ENCODE results near the gene TNFRSF25. TPM values are rescaled to one million over a fixed set of nuclear protein-coding genes. Genes with fewer than 3 reads are reported as not detected.

The TNFRSF25 gene
- total RNA-seq, 1 experiment from 2014 or later, result 19.5 TPM

- DNase-seq (ENCODE audit: low spot score) (no peak), ATAC-seq (peak; percentile 7)
- Mint-ChIP-seq H3K27me3 (ENCODE audit: low read depth) (peaks cover 7% of the 10 kb centered on the region; the same call in 1 of the 2 replicates), H3K27ac (no peak overlapping the region), H3K9me3 (no peaks in the 10 kb centered on the region), H3K4me3 (peak overlapping the region; percentile 74), H3K4me1 (peaks cover 22% of the 10 kb centered on the region), H3K36me3 (no peaks in the 10 kb centered on the region)
- POLR2A ChIA-PET, result no interaction called here
- CTCF ChIA-PET, result interaction anchor here (0.6 to 10.3 kb wide), 14 partner anchors 8 to 238 kb away, joined by 3 to 179 read pairs (median 14); partner anchors contain the start of genes HES2 and TNFRSF25
- TF ChIP-seq E2F5 (CRISPR knock-in tag; IDR thresholded peaks at IDR 0.05) (0 out of 2 replicates have a peak, but pooled peaks have one; percentile 6), RELA (CRISPR knock-in tag; IDR thresholded peaks at IDR 0.05; ENCODE audit: borderline replicate concordance) (peak; percentile 37; the same call in 1 of the 2 replicates), ZNF416 (CRISPR knock-in tag; IDR thresholded peaks at IDR 0.05) (no peak)
Measured at GRCh38 chr1:6484826-6485167, 18.8 kb upstream of the TNFRSF25 start.

- DNase-seq (ENCODE audit: low spot score) (no peak), ATAC-seq (no peak)
- peaks cover 22% of the 10 kb centered on the region for H3K4me1 Mint-ChIP-seq
- no peaks in the 10 kb centered on the region for H3K36me3 Mint-ChIP-seq
- H3K27me3 Mint-ChIP-seq (ENCODE audit: low read depth), result peaks cover 7% of the 10 kb centered on the region; the same call in 1 of the 2 replicates
- ChIA-PET CTCF (interaction anchor here (0.6 to 10.3 kb wide), 7 partner anchors 29 to 151 kb away, joined by 3 to 179 read pairs (median 17); no protein-coding TSS in a partner anchor), POLR2A (no interaction called here)
- peak overlapping the region; percentile 37; the same call in 1 of the 2 replicates for H3K4me3 Mint-ChIP-seq
- no peak for TF ChIP-seq ZNF532 (CRISPR knock-in tag; IDR thresholded peaks at IDR 0.05; ENCODE audit: borderline replicate concordance)
- no peak for TF ChIP-seq SMAD4 (CRISPR knock-in tag; IDR thresholded peaks at IDR 0.05)
- no peak for TF ChIP-seq MLX (CRISPR knock-in tag; IDR thresholded peaks at IDR 0.05)
- no peak for TF ChIP-seq ELF4 (CRISPR knock-in tag; IDR thresholded peaks at IDR 0.05; ENCODE audit: low read depth)
- no peak for TF ChIP-seq SOX15 (CRISPR knock-in tag; IDR thresholded peaks at IDR 0.05)
- no peak for TF ChIP-seq ATF3 (CRISPR knock-in tag; conservative IDR thresholded peaks at IDR 0.05)
- no peak for TF ChIP-seq FOXK1 (CRISPR knock-in tag; IDR thresholded peaks at IDR 0.05)
- TF ChIP-seq RORB (CRISPR knock-in tag; IDR thresholded peaks at IDR 0.05), result no peak
- no peak for TF ChIP-seq NR1H2 (CRISPR knock-in tag; IDR thresholded peaks at IDR 0.05)
- no peak for TF ChIP-seq IRF2 (CRISPR knock-in tag; IDR thresholded peaks at IDR 0.05; ENCODE audit: borderline replicate concordance, low read depth)
- no peak for TF ChIP-seq ZNF138 (CRISPR knock-in tag; conservative IDR thresholded peaks at IDR 0.05)
- no peak for TF ChIP-seq CDX4 (CRISPR knock-in tag; IDR thresholded peaks at IDR 0.05; ENCODE audit: borderline replicate concordance)
- TF ChIP-seq E2F1 (CRISPR knock-in tag; IDR thresholded peaks at IDR 0.05), result no peak
- no peak for TF ChIP-seq PREB (CRISPR knock-in tag; IDR thresholded peaks at IDR 0.05; ENCODE audit: borderline replicate concordance)
- no peak for TF ChIP-seq JAZF1 (CRISPR knock-in tag; IDR thresholded peaks at IDR 0.05)
- no peak for TF ChIP-seq ZNF121 (CRISPR knock-in tag; IDR thresholded peaks at IDR 0.05)
- H3K27ac Mint-ChIP-seq, result no peak overlapping the region
- H3K9me3 Mint-ChIP-seq, result no peaks in the 10 kb centered on the region
Measured at GRCh38 chr1:6483761-6484117, 17.8 kb upstream of the TNFRSF25 start.
